NCI-H1417 treated with DMSO at 0.1 percent for 48 hours (cell line): ENCODE measurements around the gene CERK.
"Not testable (repeated sequence)": the region's sequence is repeated elsewhere in the genome, so short reads cannot be mapped to it uniquely, and the experiment has no call there.

Experiments used
- DNase-seq: peaks from one replicate; lab custom pipeline; 2025; lab: John Stamatoyannopoulos, UW

The CERK gene

GRCh38 chr22:46646531-46647215 is 91.4 kb downstream of the CERK start:
- DNase-seq: no peak

- not testable (repeated sequence) for DNase-seq
These were observed 95.1 kb downstream of the CERK start for GRCh38 chr22:46642840-46643480.

DNA sequence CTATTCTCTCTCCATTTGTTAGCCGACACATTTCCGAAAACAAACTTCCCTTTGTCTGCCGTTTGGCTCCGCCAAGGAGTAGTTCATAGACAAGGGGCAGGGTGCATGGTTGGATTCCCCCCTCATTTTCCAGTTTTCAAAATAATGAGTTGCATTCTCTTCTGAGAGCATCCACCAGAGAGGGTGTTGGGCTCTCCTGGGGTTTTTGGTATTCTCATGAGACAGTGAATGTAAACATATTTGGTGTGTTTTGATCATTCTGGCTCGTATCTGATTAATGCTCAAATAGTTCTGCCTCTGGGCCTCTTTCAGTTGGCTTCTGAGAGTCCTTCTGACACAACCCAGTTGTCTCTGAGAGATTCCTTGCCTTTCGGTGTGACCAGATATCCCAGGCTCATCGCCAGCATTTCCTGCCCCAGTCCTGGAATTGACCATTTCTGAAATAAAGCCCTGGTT is 96.2 kb downstream of the CERK start:
- no peak for DNase-seq

GRCh38 chr22:46640293-46641055 is 97.6 kb downstream of the CERK start:
- no peak for DNase-seq

DNA sequence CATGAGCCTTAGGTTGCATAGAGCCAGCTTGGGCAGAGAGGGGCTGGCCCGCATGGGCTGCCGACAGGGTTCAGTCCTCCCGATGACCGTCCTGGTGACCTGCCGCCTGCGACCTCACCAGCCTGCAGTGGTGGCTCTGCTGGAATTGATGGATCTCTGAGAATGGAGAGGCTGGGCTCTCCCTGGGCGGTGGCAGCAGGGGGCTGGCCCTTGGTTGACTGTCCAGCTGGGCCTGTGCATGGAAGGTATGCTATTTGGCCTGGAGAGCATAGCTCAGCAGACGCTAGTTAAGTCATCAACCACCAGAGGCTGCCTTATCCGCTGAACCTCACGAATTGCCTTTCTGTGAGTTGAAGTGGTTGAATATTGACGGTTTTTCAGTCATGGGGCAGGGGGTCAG is 98.2 kb downstream of the CERK start:
- no peak for DNase-seq

- no peak for DNase-seq
These were observed 99.2 kb downstream of the CERK start for GRCh38 chr22:46638601-46639431.

DNA sequence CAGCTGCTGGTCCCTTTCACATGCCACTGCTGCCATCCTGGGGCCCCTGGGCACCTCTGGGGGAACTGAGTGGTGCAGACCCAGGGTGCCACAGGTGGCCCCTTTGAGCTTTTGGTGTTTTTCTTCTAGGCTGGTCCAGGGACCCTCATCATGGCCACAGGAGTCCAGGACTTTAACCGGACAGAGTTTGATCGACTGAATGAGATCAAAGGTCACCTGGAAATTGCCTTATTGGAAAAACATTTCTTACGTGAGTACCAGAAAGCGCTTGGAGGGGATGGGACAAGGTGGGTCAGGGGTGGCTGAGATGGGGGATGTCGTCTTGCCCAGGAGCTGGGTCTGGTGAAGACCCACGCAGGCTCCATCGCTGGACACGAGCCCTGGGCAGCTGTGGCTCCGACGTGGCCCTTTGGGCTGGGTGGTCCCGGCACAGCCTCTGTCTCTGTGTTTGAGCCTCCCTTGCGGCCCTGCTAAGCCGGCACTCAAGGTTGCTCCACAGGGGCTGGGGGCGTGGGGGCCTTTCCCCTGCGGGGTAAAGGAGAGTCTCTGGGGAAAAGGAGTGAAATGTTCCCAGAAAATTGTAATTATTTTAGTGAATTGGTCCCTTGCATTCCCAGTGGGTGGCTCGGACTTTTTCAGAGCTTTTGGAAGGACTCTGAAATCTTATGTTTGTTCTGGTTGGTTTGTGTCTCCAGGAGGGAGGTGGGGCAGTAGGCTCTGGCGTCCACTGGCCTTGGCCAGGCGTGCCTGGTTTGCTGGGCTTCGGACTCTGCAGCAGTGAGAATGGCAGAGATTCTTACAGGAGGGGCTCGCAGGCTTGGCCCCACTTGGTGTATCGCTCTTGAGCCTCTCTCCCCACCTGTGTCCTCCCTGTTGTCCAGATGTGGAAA is 100.1 kb downstream of the CERK start:
- DNase-seq: no peak

GRCh38 chr22:46636221-46637002 is 101.6 kb downstream of the CERK start:
- no peak for DNase-seq

GRCh38 chr22:46635756-46636155 is 102.3 kb downstream of the CERK start:
- DNase-seq: no peak

- not testable (repeated sequence) for DNase-seq
These were observed 102.9 kb downstream of the CERK start for GRCh38 chr22:46634973-46635685.
